Thoracic aorta (tissue), 2 donors: ENCODE results near the gene DSCAM. TPM values are rescaled to one million over a fixed set of nuclear protein-coding genes. Genes with fewer than 3 reads are reported as not detected.

ENCODE experiments used
- ATAC-seq: fragments of 150-250 bp; one replicate; pipeline ENCODE4 v1.8.0; 2017; ENCODE audit warnings: low read depth; ENCODE audit not compliant: insufficient number of reproducible peaks, low FRiP score
- DNase-seq: peaks from one replicate; pipeline ENCODE4 v3.0.0-alpha.2; 2020; ENCODE audit warnings: low spot score
- H3K27ac ChIP-seq, 2 donors: fragments of 200-600 bp; sonication (generic); 1 replicate in 1 of 2; 2 replicates in 1 of 2; pipeline ENCODE4 v1.5.1; 2016; ENCODE audit warnings: mild to moderate bottlenecking in 2 of 2, moderate library complexity in 2 of 2
- H3K27me3 ChIP-seq: fragments of 200-600 bp; sonication (generic); replicated peaks from 2 replicates; pipeline ENCODE4 v1.6.0; 2016; ENCODE audit warnings: mild to moderate bottlenecking; ENCODE audit not compliant: insufficient read depth
- H3K36me3 ChIP-seq: fragments of 200-600 bp; sonication (generic); one replicate; pipeline ENCODE4 v1.5.1; 2016
- H3K4me1 ChIP-seq, 2 donors: fragments of 200-600 bp; sonication (generic); 1 replicate in 1 of 2; 2 replicates in 1 of 2; pipeline versions ENCODE4 v1.5.1 to v1.6.0; 2016; ENCODE audit warnings: low read depth in 2 of 2, mild to moderate bottlenecking in 1 of 2; ENCODE audit not compliant: control insufficient read depth in 1 of 2
- H3K4me3 ChIP-seq: fragments of 200-600 bp; sonication (generic); 2 replicates; pipeline ENCODE4 v1.5.1; 2016; ENCODE audit warnings: mild to moderate bottlenecking
- H3K9me3 ChIP-seq: fragments of 200-600 bp; sonication (generic); 2 replicates; pipeline ENCODE4 v1.5.1; 2016
- total RNA-seq, 2 donors: library from RNA; depleted of rRNA; stranded (reverse); fragments of >200 nt; gene quantifications; one replicate each; pipeline versions ENCODE4 v1.1.0 to v1.2.3, GENCODE V29; 2016
- TF ChIP-seq, protein P1 (sequence below): fragments of 200-600 bp; sonication (generic); IDR thresholded peaks from one replicate; pipeline ENCODE4 v1.5.1; 2019; ENCODE audit warnings: antibody characterized with exemption

The DSCAM gene
- total RNA-seq, 2 donors from 2014 or later = not detected

DNA sequence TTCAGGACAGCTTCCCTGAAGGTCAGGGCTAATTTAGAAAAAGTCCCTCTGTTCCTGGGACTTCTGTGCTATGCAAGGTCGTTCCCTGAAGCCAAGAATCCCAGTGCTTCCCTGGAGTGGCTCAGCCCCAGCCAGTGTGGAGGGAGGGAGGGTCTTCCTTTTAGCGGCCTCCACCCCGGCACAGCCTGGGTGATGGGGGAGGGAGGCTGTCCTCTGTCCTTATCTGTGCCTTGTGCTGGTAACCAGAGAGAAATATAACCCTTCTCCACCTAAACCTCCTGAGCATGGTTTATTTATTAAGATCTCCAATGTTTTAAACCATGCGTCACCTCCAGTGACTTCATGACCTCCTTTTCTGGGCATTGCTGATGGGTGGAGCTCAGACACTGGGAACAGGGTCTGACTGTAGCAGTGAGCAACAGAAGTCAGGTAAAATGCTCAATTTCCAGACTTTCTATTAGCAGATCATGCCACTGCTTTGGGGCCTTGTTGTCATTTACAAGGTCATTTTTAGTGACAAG, 157.1 kb downstream of the DSCAM start:
- no peak for DNase-seq
- Histone ChIP-seq H3K36me3 (no peaks in the 10 kb centered on the region), H3K27me3 (no peaks in the 10 kb centered on the region), H3K27ac (no peak overlapping the region), H3K9me3 (no peaks in the 10 kb centered on the region), H3K4me3 (no peak overlapping the region), H3K4me1 (no peaks in the 10 kb centered on the region)
- TF ChIP-seq, protein P1, sequence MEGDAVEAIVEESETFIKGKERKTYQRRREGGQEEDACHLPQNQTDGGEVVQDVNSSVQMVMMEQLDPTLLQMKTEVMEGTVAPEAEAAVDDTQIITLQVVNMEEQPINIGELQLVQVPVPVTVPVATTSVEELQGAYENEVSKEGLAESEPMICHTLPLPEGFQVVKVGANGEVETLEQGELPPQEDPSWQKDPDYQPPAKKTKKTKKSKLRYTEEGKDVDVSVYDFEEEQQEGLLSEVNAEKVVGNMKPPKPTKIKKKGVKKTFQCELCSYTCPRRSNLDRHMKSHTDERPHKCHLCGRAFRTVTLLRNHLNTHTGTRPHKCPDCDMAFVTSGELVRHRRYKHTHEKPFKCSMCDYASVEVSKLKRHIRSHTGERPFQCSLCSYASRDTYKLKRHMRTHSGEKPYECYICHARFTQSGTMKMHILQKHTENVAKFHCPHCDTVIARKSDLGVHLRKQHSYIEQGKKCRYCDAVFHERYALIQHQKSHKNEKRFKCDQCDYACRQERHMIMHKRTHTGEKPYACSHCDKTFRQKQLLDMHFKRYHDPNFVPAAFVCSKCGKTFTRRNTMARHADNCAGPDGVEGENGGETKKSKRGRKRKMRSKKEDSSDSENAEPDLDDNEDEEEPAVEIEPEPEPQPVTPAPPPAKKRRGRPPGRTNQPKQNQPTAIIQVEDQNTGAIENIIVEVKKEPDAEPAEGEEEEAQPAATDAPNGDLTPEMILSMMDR = no peak
- ATAC-seq = no peak

DNA sequence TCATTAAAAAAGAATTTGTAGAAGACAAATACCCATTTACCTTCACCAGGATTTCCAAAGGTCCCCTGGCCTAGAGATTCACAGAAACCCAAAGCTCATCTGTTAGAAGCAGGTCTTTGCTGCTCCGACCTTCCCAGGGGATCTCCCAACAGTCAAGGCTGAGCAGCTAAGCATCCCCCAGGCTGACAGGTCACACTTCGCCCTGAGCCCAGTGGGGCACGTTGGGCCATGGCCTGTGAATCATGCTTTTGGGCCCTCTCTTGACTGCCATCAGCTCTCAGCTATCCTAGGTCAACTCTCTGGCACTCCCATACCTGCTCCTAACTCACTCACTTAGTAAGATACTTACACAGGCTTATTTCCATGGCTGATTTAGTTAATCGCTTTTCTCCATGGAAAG, 157.7 kb downstream of the DSCAM start:
- Histone ChIP-seq H3K27ac (no peak overlapping the region), H3K4me3 (no peak overlapping the region), H3K4me1 (no peaks in the 10 kb centered on the region), H3K9me3 (no peaks in the 10 kb centered on the region), H3K27me3 (no peaks in the 10 kb centered on the region), H3K36me3 (no peaks in the 10 kb centered on the region)
- TF ChIP-seq, protein P1 = no peak
- ATAC-seq (no peak), DNase-seq (no peak)

DNA sequence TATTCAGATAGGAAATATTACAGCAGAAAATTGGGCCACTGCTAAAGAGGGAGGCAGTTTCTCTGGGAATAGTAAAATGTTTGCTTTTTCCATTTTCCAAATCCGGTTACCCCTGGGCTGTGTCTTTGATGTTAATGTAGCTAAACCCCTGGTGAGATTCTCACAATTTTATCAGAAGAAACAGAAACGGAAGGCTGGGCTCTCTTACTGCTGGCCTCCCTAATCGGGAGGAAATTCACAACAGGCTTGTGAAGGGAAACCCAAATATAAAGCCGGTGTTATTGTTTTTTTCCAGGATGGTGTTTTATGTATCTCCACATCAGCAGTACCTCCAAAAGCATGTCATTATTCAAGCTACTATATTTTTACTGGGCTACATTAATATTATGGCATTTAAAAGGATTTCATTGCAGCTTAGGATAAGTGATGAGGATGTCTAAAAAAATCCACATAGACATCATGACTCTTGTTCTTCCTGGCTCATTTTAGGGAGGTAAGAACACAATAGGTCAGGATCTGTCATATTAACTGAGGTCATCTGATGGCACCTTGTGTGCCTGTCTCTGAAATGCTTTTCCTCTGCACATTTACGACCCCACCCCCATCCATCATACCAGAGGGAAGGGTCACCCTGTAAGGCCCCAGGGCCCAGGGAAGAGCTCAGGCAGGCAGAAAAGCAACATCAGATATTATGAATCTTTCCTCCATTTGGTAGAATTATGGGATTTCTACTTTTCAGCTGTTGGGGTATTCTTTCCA, 158.7 kb downstream of the DSCAM start:
- ATAC-seq (no peak), DNase-seq (no peak)
- no peaks in the 10 kb centered on the region for H3K4me1 ChIP-seq

DNA sequence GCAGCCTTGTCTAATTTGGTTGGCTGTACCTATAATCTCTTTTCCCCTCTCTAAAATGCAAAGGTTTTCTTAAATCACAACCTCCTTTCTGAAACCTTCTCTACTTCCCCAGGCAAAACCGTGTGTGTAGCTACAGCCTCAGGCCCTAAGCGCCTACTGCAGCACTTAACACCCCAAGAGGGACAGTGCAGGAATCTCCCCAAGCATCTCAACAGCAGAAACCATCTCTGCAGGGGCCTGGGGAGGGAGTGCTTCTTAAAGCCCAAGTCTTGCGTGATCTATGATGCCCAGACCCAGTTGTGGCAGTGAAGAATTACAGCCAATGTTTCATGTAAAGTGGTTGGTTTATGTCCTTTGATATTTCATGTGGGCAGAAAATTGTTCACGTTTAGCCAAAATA, 159.3 kb downstream of the DSCAM start:
- H3K4me1 ChIP-seq = no peaks in the 10 kb centered on the region
- no peaks in the 10 kb centered on the region for H3K27me3 ChIP-seq
- no peaks in the 10 kb centered on the region for H3K9me3 ChIP-seq
- no peaks in the 10 kb centered on the region for H3K36me3 ChIP-seq
- no peak for ATAC-seq
- TF ChIP-seq, protein P1 = no peak
- no peak overlapping the region for H3K4me3 ChIP-seq
- no peak overlapping the region for H3K27ac ChIP-seq
- DNase-seq = no peak

More for the DNA sequence above, 158.7 kb downstream of the DSCAM start:
- H3K36me3 ChIP-seq = no peaks in the 10 kb centered on the region
- no peaks in the 10 kb centered on the region for H3K27me3 ChIP-seq
- H3K27ac ChIP-seq = no peak overlapping the region
- no peak overlapping the region for H3K4me3 ChIP-seq
- H3K9me3 ChIP-seq = no peaks in the 10 kb centered on the region
- TF ChIP-seq, protein P1 = no peak

DNA sequence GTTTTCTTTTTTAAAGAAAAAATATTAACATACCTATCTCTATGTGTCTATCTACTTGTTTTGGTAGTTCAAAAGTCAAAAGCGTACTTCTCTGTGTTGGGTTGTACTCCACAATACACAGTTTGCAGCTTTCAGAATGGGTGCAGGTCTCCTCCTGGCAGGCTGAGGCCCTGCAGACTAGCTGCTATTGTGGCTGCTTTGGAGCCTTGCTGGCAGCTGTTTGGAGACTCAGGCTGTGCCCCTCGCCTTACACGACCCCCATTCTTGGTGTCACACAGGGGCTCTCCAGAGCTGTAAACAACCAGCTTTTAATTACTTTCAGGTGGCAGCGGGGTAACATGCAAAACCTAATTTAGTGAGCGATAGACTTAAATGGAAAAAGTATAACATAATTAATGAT, 160.4 kb downstream of the DSCAM start:
- DNase-seq = no peak

More for the DNA sequence above, 160.4 kb downstream of the DSCAM start:
- H3K4me3 ChIP-seq = no peak overlapping the region
- no peaks in the 10 kb centered on the region for H3K36me3 ChIP-seq
- H3K9me3 ChIP-seq = no peaks in the 10 kb centered on the region
- H3K27me3 ChIP-seq = no peaks in the 10 kb centered on the region
- no peaks in the 10 kb centered on the region for H3K4me1 ChIP-seq
- ATAC-seq = no peak
- H3K27ac ChIP-seq = no peak overlapping the region
- TF ChIP-seq, protein P1 = no peak
